Activated naive CD4-positive, alpha-beta T cell treated with anti-CD3 and anti-CD28 coated beads for 36 hours (primary cell): ENCODE results near the gene TMEM267. TPM values are rescaled to one million over a fixed set of nuclear protein-coding genes. Genes with fewer than 3 reads are reported as not detected.
"Not testable (repeated sequence)": the region's sequence is repeated elsewhere in the genome, so short reads cannot be mapped to it uniquely, and the experiment has no call there.

Experiments used
- CTCF ChIA-PET: fragments of 350-600 bp; sonication (Branson Sonifier 250); formaldehyde crosslinking; loops from one replicate; lab custom pipeline; 2021; ENCODE audit warnings: antibody characterized with exemption; lab: Charles Lee
- DNase-seq: peaks from one replicate; pipeline ENCODE4 v3.0.0-alpha.2; 2020
- H3K27ac Mint-ChIP-seq: one replicate; pipeline ENCODE4 v1.8.0; 2021; ENCODE audit warnings: mild to moderate bottlenecking, mixed read lengths
- H3K27me3 Mint-ChIP-seq: one replicate; pipeline ENCODE4 v1.8.0; 2021; ENCODE audit warnings: low read depth, mixed read lengths
- H3K36me3 Mint-ChIP-seq: one replicate; pipeline ENCODE4 v1.8.0; 2021; ENCODE audit warnings: low read depth, mixed read lengths
- H3K4me1 Mint-ChIP-seq: one replicate; pipeline ENCODE4 v1.8.0; 2021; ENCODE audit warnings: low read depth, mixed read lengths
- H3K4me3 Mint-ChIP-seq: one replicate; pipeline ENCODE4 v1.8.0; 2021; ENCODE audit warnings: mild to moderate bottlenecking, moderate library complexity, mixed read lengths
- H3K9me3 Mint-ChIP-seq: one replicate; pipeline ENCODE4 v1.8.0; 2021; ENCODE audit warnings: mixed read lengths
- intact Hi-C: fragments of 100-400 bp; cut with micrococcal nuclease; formaldehyde crosslinking; loops from one replicate; pipeline ENCODE4 v1.15.1; 2023
- total RNA-seq, 2 experiments: library from RNA; stranded (reverse); gene quantifications; one replicate each; pipeline ENCODE4 v1.2.3, GENCODE V29; 2021

The TMEM267 gene
- total RNA-seq, 2 experiments from 2014 or later, result 20.7 to 23.5 TPM

DNA sequence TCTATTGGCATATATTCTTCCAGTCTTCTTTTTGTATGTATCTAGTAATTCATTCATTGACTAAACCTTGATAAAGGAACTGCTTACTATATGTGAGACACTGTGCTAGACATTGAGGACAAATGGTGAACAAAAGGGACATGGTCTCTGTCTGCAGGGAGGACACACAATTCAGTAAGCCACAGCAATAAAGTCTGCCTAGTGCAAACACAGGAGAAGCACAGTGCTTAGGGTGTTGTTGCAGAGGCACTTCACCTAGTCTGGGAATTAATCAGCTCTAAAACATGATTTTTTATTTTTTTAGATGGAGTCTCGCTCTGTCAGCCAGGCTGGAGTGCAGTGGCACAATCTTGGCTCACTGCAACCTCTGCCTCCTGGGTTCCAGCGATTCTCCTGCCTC is 65.1 kb downstream of the TMEM267 start:
- CTCF ChIA-PET, result no interaction called here

DNA sequence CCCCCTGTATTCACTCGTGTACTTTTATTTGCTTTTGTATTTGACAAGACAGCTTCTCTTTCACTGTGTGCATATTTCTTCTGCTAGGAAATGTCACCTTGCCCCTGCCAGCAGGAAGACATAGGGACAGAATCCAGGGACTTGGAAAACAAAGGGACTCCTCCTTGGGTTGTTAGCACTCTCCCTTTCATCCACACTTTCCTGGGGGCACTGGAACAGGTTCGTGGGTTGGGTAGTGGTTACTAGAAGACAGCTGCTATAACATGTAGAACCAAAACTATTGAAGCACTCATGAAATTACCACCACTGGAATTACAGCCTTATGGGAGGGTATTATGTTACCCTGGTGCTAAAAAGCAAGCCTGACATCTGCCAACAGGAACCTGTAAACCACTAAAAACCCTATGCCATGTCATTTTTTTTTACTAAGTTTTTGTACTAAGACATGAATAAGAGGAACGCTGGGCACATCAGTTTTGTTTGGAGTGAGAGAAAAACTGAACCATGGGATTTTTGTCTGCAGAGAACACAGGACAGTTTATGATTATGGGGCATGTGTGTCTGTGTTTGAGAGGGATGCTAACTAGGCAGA is 66.8 kb downstream of the TMEM267 start:
- intact Hi-C loops, result no loop called here
- Mint-ChIP-seq H3K27me3 (no peaks in the 10 kb centered on the region), H3K4me1 (no peaks in the 10 kb centered on the region), H3K27ac (no peak overlapping the region), H3K36me3 (no peaks in the 10 kb centered on the region), H3K9me3 (no peaks in the 10 kb centered on the region), H3K4me3 (no peak overlapping the region)
- CTCF ChIA-PET, result no interaction called here
- DNase-seq, result no peak

More for the DNA sequence above, 65.1 kb downstream of the TMEM267 start:
- Mint-ChIP-seq H3K4me1 (peaks cover 2% of the 10 kb centered on the region), H3K4me3 (no peak overlapping the region), H3K9me3 (no peaks in the 10 kb centered on the region), H3K27me3 (no peaks in the 10 kb centered on the region), H3K27ac (no peak overlapping the region), H3K36me3 (no peaks in the 10 kb centered on the region)
- DNase-seq, result no peak
- intact Hi-C loops, result no loop called here

DNA sequence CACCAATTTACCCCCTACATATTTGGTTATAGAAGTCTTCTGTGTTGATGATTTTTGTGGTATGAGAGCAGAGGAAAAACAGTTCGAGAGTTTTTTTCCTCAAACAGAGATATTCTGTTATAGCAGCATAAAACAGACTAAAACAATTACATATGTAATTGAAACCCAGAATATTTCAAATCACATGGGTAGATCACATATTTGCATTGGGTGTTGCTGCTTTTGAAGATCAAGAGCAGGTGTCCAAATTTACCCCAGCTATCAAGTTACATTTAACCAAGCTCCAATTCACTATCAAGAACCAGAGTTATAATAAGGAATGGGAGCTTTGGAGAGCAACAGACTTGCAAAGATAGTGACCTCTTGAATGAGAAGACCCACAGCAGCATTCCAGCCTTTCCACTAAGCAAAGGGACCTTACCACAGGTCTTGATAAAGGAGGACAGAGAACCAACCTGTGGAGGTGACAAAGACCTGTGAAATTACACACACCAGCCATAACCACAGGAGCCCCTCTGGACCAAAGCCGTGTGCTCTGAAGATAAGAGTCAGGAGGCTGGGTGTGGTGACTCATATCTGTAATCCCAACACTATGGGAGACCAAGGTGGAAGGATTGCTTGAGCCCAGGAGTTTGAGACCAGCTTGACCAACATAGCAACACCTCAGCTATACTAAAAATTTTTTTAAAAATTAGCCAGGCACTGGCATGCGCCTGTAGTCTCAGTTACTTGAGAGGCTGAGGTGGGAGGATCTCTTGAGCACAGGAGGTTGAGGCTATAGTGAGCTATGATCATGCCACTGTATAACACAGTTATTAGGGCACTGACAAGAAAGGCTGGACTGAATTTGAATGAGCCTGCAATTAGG is 67.5 kb downstream of the TMEM267 start:
- Mint-ChIP-seq H3K9me3 (no peaks in the 10 kb centered on the region), H3K4me3 (no peak overlapping the region), H3K36me3 (no peaks in the 10 kb centered on the region), H3K27me3 (no peaks in the 10 kb centered on the region), H3K4me1 (no peaks in the 10 kb centered on the region), H3K27ac (no peak overlapping the region)
- no peak for DNase-seq
- CTCF ChIA-PET, result no interaction called here
- intact Hi-C loops, result no loop called here

DNA sequence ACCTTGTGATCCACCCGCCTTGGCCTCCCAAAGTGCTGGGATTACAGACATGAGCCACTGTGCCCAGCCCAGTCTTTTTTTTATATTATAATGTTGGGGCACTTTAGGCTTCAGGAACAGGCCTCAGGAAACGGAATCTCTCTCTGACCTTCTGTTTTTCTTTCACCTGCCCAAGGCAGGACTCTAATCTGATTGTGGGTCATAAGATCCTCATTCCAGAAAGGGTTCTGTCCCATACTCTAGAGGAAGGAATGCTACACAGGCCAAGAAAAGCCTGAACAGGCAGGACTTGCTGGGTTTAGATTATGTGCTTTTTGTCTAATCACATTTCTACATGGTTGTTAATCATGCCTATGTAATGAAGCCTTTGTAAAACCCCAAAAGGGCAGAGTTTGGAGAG is 69.7 kb downstream of the TMEM267 start:
- Mint-ChIP-seq H3K27ac (no peak overlapping the region), H3K27me3 (no peaks in the 10 kb centered on the region), H3K9me3 (no peaks in the 10 kb centered on the region), H3K36me3 (no peaks in the 10 kb centered on the region), H3K4me3 (no peak overlapping the region), H3K4me1 (no peaks in the 10 kb centered on the region)
- intact Hi-C loops, result no loop called here
- CTCF ChIA-PET, result no interaction called here
- no peak for DNase-seq

DNA sequence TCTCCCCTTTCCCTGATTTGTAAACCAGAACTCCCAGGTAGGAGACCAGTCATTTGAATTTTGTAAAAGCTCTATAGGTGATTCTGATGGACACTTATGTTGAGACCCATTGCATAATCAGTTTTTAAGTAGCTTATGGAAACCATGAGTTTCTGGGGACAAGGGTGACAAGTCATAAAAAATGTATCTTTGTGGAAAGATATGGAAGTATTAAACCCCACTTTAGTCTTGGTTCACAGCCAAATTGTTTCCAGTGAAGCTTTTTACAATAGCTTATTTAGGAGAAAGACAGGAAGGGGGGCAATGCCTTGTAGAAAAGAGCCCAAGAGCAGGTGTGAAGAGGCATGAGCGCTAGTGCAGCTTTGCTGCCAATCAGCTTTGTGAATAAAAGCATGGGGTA is 71.0 kb downstream of the TMEM267 start:
- CTCF ChIA-PET, result interaction anchor here (1.7 kb wide), 1 partner anchor 42 kb away, joined by 4 read pairs; no protein-coding TSS in a partner anchor
- no peak for DNase-seq
- Mint-ChIP-seq H3K36me3 (no peaks in the 10 kb centered on the region), H3K9me3 (peaks cover 8% of the 10 kb centered on the region), H3K4me3 (no peak overlapping the region), H3K27ac (no peak overlapping the region), H3K4me1 (no peaks in the 10 kb centered on the region), H3K27me3 (no peaks in the 10 kb centered on the region)
- intact Hi-C loops, result no loop called here

DNA sequence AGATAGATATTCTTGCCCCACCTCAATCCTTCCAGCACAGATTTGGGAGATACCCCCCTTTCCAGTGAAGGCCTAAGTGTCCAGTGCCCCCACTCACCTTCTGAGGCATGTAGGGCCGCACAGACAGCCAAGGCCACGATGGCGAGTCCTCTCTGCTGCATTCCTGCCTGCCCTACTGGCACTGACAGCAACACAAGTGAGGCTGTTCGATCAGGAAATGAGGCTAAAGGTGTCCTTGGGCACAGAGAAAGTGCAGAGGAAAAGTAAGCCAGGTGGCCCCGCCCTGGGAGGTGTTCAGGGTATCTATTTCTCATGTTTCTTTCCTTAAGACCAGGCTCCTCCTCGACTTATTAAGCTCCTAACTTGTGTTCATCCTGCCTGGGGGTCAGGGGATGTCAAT is 71.5 kb downstream of the TMEM267 start, which contains the start of gene CCL28:
TSS of gene CCL28 (minus strand) at position 236 of the 400 bp plus-strand sequence. CDS start at position 161, 75 bp downstream.
- intact Hi-C loops, result no loop called here
- no peaks in the 10 kb centered on the region for H3K36me3 Mint-ChIP-seq
- CTCF ChIA-PET, result interaction anchor here (1.7 kb wide), 1 partner anchor 42 kb away, joined by 4 read pairs; no protein-coding TSS in a partner anchor
- no peak within 1 kb of the TSS for H3K27ac Mint-ChIP-seq
- no peaks in the 10 kb centered on the region for H3K27me3 Mint-ChIP-seq
- no peak for DNase-seq
- no peaks in the 10 kb centered on the region for H3K4me1 Mint-ChIP-seq
- peaks cover 11% of the 10 kb centered on the region for H3K9me3 Mint-ChIP-seq
- no peak within 1 kb of the TSS for H3K4me3 Mint-ChIP-seq

DNA sequence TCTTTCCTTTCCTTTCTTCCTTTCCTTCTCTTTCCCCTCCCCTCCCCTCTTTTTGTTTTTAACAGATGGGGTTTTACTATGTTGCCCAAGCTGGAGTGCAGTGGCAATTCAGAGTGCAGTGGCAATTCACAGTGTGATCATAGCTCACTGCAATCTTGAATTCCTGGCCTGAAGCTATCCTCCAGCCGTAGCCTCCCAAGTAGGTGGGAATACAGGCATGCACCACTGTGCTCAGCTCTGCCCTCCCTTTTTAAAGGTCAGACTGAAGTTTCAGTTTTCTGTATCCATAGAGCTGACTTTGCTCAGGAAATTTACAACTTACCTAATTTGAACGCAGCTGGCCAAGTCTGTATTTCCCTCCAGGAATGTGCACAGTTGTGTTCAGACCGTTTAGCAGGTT is 72.2 kb downstream of the TMEM267 start:
- Mint-ChIP-seq H3K27ac (no peak overlapping the region), H3K9me3 (peaks cover 14% of the 10 kb centered on the region), H3K4me3 (no peak overlapping the region), H3K27me3 (no peaks in the 10 kb centered on the region), H3K4me1 (no peaks in the 10 kb centered on the region), H3K36me3 (peaks cover 2% of the 10 kb centered on the region)
- DNase-seq, result no peak
- intact Hi-C loops, result no loop called here
- CTCF ChIA-PET, result interaction anchor here (1.7 kb wide), 1 partner anchor 43 kb away, joined by 4 read pairs; no protein-coding TSS in a partner anchor

DNA sequence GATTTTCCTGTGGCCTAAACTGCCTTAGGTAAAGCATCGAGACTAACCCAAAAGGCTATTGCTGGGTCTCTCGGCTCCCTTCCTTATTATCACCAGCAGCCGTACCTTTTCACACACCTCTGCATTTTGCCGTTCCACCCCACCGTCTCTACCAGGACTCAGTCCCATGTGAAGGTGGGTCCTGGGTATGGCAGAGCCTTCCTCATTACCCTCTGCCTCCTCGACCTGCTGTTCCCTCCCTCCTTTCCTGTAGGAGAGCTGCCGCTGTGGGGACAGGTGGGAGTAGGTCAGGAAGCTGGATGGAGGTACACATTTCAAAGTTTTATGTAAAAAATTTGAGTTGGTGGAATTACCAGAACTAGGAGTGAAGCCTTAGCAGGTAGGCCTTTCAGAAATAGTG is 73.3 kb downstream of the TMEM267 start:
- Mint-ChIP-seq H3K27me3 (no peaks in the 10 kb centered on the region), H3K4me1 (no peaks in the 10 kb centered on the region), H3K9me3 (peaks cover 18% of the 10 kb centered on the region), H3K4me3 (no peak overlapping the region), H3K27ac (no peak overlapping the region), H3K36me3 (peaks cover 2% of the 10 kb centered on the region)
- no peak for DNase-seq
- intact Hi-C loops, result no loop called here
- CTCF ChIA-PET, result no interaction called here

DNA sequence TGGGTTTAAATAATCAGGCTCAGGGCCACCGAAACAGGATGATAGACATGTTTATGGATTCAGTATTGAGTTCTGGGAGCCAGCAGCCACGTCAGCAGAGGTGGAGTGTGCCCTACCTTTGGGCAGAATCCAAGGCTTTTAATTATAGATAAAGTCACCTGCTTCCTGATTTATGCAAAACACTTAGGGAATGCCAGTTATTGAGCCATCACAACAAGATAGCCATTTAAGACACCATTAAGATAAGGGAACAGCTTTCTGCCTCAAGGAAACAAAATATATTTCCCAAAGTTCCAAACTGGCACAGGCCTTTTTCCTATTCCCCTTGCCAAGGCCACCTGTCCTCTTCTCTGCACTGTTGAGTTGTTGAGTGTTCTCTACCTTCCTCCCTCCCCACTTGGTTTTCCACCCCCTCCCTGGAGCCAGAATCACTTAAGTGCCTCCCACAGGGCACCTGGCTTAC is 73.8 kb downstream of the TMEM267 start:
- intact Hi-C loops, result no loop called here
- no peaks in the 10 kb centered on the region for H3K27me3 Mint-ChIP-seq
- H3K9me3 Mint-ChIP-seq, result peaks cover 23% of the 10 kb centered on the region
- H3K27ac Mint-ChIP-seq, result no peak overlapping the region
- no peaks in the 10 kb centered on the region for H3K4me1 Mint-ChIP-seq
- peaks cover 2% of the 10 kb centered on the region for H3K36me3 Mint-ChIP-seq
- CTCF ChIA-PET, result no interaction called here
- no peak overlapping the region for H3K4me3 Mint-ChIP-seq
- DNase-seq, result no peak

DNA sequence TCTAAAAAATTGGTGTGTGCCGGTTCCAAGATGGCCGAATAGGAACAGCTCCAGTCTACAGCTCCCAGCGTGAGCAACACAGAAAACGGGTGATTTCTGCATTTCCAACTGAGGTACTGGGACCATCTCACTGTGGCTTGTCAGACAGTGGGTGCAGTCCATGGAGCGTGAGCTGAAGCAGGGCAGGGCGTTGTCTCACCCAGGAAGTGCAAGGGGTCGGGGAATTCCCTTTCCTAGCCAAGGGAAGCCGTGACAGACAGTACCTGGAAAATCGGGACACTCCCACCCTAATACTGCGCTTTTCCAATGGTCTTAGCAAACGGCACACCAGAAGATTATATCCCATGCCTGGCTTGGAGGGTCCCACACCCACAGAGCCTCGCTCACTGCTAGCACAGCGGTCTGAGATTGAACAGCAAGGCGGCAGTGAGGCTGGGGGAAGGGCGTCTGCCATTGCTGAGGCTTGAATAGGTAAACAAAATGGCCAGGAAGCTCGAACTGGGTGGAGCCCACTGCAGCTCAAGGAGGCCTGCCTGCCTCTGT is 81.1 kb downstream of the TMEM267 start:
- H3K4me1 Mint-ChIP-seq, H3K27ac Mint-ChIP-seq, H3K4me3 Mint-ChIP-seq, intact Hi-C loops, H3K27me3 Mint-ChIP-seq, H3K36me3 Mint-ChIP-seq, DNase-seq: not testable (repeated sequence)
- peaks cover 25% of the 10 kb centered on the region for H3K9me3 Mint-ChIP-seq
- CTCF ChIA-PET, result interaction anchor here (0.5 to 1.8 kb wide), 2 partner anchors 13 to 55 kb away, joined by 3 to 6 read pairs; no protein-coding TSS in a partner anchor

DNA sequence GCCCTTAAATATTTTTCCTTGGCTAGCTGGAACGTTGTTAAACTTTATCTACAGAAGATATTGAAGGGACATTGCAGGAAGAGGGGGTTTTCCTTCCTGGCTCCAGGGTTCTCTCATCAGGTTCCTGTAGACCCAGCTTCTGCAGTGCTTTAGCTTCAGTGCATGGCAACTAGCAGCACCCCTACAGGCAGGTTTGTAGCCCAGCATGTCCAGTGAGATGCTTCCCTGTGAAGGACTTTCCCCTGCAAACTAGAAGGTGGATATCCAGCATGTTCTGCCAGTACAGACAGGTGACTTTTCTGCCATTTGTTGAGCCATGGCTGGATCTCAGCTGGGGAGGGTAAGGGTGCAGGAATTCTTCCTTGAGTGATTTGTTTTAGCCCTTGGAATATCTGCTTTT is 81.8 kb downstream of the TMEM267 start:
- Mint-ChIP-seq H3K9me3 (peaks cover 23% of the 10 kb centered on the region), H3K36me3 (peaks cover 8% of the 10 kb centered on the region), H3K27me3 (no peaks in the 10 kb centered on the region), H3K4me3 (no peak overlapping the region), H3K4me1 (peaks cover 9% of the 10 kb centered on the region), H3K27ac (no peak overlapping the region)
- intact Hi-C loops, result no loop called here
- CTCF ChIA-PET, result interaction anchor here (0.5 to 1.8 kb wide), 2 partner anchors 12 to 56 kb away, joined by 3 to 6 read pairs; no protein-coding TSS in a partner anchor
- no peak for DNase-seq

DNA sequence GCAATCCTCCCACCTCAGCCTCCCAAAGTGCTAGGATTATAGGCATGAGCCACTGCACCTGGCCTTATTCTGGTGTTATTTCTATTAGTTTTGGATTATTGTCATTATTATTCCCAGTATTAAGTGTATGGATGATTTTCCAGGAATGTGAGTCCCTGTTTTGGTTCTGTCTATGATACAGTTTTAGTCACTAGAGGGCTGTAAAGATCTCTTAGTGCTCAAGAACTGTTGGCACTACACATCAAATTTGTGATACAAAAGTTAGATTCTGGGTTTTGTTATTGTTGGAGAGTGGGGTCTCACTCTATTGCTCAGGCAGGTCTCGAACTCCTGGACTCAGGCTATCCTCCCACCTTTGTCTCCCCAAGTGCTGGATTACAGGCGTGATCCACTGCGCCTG is 83.6 kb downstream of the TMEM267 start:
- Mint-ChIP-seq H3K4me3 (no peak overlapping the region), H3K36me3 (peaks cover 5% of the 10 kb centered on the region), H3K4me1 (peaks cover 22% of the 10 kb centered on the region), H3K27me3 (no peaks in the 10 kb centered on the region), H3K27ac (no peak overlapping the region), H3K9me3 (peaks cover 13% of the 10 kb centered on the region)
- CTCF ChIA-PET, result interaction anchor here (0.7 to 2.0 kb wide), 2 partner anchors 11 to 294 kb away, joined by 6 read pairs; no protein-coding TSS in a partner anchor
- intact Hi-C loops, result no loop called here
- no peak for DNase-seq
